GM12878 (cell line): Measurements from ENCODE around the gene RPS6KA4. TPM values are rescaled to one million over a fixed set of nuclear protein-coding genes. Genes with fewer than 3 reads are reported as not detected.
A peak's percentile ranks its signal among the peaks of the same experiment; 100 is the strongest.

Experiments used
- CBFB ChIP-seq: IDR thresholded peaks from 2 replicates; pipeline ENCODE4 v1.6.1; 2016; ENCODE audit warnings: antibody characterized with exemption, low read depth
- CEBPB ChIP-seq, 2 experiments: fragments of 150-350 bp in 1 of 2; IDR thresholded peaks; 2 replicates each; pipeline ENCODE4 v1.6.1; 2012 to 2014; ENCODE audit warnings: low read depth in 2 of 2, low read length in 2 of 2, borderline replicate concordance in 1 of 2, inconsistent platforms in 1 of 2
- EZH2 ChIP-seq: IDR thresholded peaks from 2 replicates; pipeline ENCODE4 v1.6.1; 2012; ENCODE audit warnings: low read depth, mild to moderate bottlenecking, control low read depth, inconsistent platforms, low read length, borderline replicate concordance; ENCODE audit not compliant: control insufficient read depth
- JUND ChIP-seq: IDR thresholded peaks from 2 replicates; pipeline ENCODE4 v1.6.1; 2012; ENCODE audit warnings: low read depth, mild to moderate bottlenecking, low read length, improper control_type of control experiment, moderate library complexity
- PML ChIP-seq: IDR thresholded peaks from 2 replicates; pipeline ENCODE4 v1.6.1; 2012; ENCODE audit warnings: low read length, inconsistent platforms
- POLR2AphosphoS5 ChIP-seq: IDR thresholded peaks from 2 replicates; pipeline ENCODE4 v1.6.1; 2011; ENCODE audit warnings: mild to moderate bottlenecking, low read length, inconsistent platforms
- RBBP5 ChIP-seq: fragments of 200-600 bp; sonication (generic); conservative IDR thresholded peaks from 2 replicates; pipeline ENCODE4 v1.6.1; 2016
- SP1 ChIP-seq: IDR thresholded peaks from one replicate; pipeline ENCODE4 v1.6.1; 2011; ENCODE audit warnings: low read depth, low read length
- YY1 ChIP-seq: IDR thresholded peaks from 2 replicates; pipeline ENCODE4 v1.6.1; 2011; ENCODE audit warnings: low read depth, mild to moderate bottlenecking, low read length
- ZNF384 ChIP-seq: IDR thresholded peaks from 2 replicates; pipeline ENCODE4 v1.6.1; 2012; ENCODE audit warnings: low read depth, mild to moderate bottlenecking, low read length, improper control_type of control experiment, borderline replicate concordance
- ZZZ3 ChIP-seq: IDR thresholded peaks from 2 replicates; pipeline ENCODE4 v1.6.1; 2011; ENCODE audit warnings: low read depth; ENCODE audit not compliant: control insufficient read depth, insufficient read length
- polyA plus RNA-seq, 11 experiments: library from polyadenylated mRNA; depleted of rRNA in 4 of 11; unstranded in 6 of 11; stranded (reverse) in 5 of 11; fragments of >200 nt; fragmentation: Nextera tagmentation in 4 of 11; fragmentation: Illumina TruSeq in 1 of 11; extraction: Ambion mirVana in 4 of 11; extraction: Trizol in 1 of 11; gene quantifications; 1 replicate in 1 of 11; 2 replicates in 10 of 11; pipeline versions ENCODE4 v1.2.1 to v1.2.3, GENCODE V29; 2011 to 2016; ENCODE audit warnings: inconsistent platforms in 2 of 11, missing spikeins in 2 of 11, low read depth in 1 of 11
- total RNA-seq, 4 experiments: library from RNA; depleted of rRNA in 3 of 4; stranded (reverse); fragments of >200 nt in 3 of 4; fragmentation: Illumina TruSeq in 1 of 4; extraction: Trizol in 1 of 4; gene quantifications; 2 replicates each; pipeline versions ENCODE4 v1.2.1 to v1.2.3, GENCODE V29; 2013 to 2021
- TF ChIP-seq, protein P1 (sequence below): fragments of 150-350 bp; IDR thresholded peaks from 2 replicates; pipeline ENCODE4 v1.6.1; 2014; ENCODE audit warnings: mild to moderate bottlenecking, low read depth, low read length

Gene RPS6KA4
- total and polyA plus RNA-seq, 10 of the 15 experiments (the other 5 are each of a cell fraction or from before 2014, with no cell fraction given): 0.34 to 32.6 (median 11.3) TPM

DNA sequence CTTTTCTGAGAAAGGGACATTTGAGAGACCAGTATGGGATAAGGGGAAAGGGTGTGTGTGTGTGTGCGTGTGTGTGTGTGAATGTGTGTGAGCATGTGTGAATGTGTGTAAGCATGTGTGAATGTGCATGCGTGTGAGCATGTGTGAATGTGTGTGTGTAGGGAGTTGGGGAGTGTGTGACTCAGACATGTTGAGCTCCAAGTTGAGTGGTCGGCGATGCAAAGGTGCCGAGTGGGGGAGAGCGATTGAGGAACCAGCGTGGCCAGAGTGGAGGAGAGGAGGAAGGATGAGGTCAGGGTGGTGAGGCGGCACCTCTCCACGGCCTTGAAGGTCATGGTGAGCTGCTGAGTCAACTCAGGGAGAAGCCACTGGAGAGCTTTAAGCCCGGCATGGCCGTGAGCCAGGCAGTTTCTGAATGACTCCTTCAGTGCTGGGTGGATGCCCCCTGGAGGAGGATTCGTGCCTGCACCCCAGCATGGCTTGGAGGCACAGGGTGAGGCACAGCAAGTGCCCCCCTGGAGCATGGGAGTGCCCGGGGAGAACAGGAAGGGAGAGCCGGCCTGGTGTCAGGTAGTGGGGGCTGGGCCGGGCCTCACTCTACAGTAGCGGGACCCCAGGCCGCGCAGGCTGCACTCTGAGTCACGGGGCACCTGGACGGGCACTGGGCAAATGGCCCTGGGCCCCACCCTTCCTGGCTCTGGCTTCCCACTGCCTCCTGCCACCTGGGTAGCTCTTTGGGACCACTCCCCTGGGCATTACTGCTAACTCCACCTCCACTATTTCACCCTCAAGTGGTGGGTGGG lies 27.2 kb upstream of the RPS6KA4 start (continued):
- TF ChIP-seq CEBPB (IDR thresholded peaks at IDR 0.05; ENCODE audit: borderline replicate concordance in 1 of 2, low read depth in 2 of 2, low read length in 2 of 2): no peak
- no peak for TF ChIP-seq RBBP5
- TF ChIP-seq, protein P1, sequence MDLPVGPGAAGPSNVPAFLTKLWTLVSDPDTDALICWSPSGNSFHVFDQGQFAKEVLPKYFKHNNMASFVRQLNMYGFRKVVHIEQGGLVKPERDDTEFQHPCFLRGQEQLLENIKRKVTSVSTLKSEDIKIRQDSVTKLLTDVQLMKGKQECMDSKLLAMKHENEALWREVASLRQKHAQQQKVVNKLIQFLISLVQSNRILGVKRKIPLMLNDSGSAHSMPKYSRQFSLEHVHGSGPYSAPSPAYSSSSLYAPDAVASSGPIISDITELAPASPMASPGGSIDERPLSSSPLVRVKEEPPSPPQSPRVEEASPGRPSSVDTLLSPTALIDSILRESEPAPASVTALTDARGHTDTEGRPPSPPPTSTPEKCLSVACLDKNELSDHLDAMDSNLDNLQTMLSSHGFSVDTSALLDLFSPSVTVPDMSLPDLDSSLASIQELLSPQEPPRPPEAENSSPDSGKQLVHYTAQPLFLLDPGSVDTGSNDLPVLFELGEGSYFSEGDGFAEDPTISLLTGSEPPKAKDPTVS: no peak
- no peak for TF ChIP-seq CBFB
- no peak for TF ChIP-seq ZNF384
- 0 out of 2 replicates have a peak, but pooled peaks have one; percentile 79 for TF ChIP-seq JUND
- TF ChIP-seq PML: no peak
- no peak for TF ChIP-seq EZH2
- no peak for TF ChIP-seq SP1
- peak; percentile 74 for TF ChIP-seq YY1
- no peak for TF ChIP-seq POLR2AphosphoS5
- TF ChIP-seq ZZZ3: no peak
